ENCODE results near the gene GARS1. TPM values are rescaled to one million over a fixed set of nuclear protein-coding genes. Genes with fewer than 3 reads are reported as not detected.

GARS1 gene
- total RNA-seq, 2 experiments from 2014 or later, result 338 to 354 TPM

DNA sequence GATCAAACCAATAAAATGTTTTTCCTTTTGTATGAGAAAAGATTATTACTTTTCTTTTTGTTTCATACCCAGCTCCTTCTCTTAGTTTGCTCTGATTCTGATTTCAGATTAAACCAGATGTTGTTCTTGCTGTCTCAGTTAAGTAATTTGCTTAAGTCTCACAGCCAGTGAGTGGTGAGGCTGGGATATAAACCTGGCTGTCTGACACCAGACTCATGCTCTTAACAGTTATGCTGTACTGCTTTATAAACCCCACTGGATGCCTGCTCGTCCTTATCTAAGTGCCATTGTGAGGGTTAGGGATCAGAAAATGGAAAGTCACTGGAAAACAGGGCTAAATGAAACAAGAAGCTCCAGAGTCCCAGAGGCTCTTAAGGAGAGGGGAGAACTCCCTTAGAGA lies 24.3 kb downstream of the GARS1 start:
- no peaks in the 10 kb centered on the region for H3K9me3 Mint-ChIP-seq
- no peak overlapping the region for H3K4me3 Mint-ChIP-seq
- DNase-seq (no peak), ATAC-seq (no peak)
- intact Hi-C loops (cut with micrococcal nuclease), result no loop called here
- H3K27me3 Mint-ChIP-seq, result no peaks in the 10 kb centered on the region
- H3K36me3 Mint-ChIP-seq (ENCODE audit: low read depth), result peaks cover 68% of the 10 kb centered on the region
- peak overlapping the region; percentile 7 for H3K27ac Mint-ChIP-seq
- TF ChIP-seq, protein P1, sequence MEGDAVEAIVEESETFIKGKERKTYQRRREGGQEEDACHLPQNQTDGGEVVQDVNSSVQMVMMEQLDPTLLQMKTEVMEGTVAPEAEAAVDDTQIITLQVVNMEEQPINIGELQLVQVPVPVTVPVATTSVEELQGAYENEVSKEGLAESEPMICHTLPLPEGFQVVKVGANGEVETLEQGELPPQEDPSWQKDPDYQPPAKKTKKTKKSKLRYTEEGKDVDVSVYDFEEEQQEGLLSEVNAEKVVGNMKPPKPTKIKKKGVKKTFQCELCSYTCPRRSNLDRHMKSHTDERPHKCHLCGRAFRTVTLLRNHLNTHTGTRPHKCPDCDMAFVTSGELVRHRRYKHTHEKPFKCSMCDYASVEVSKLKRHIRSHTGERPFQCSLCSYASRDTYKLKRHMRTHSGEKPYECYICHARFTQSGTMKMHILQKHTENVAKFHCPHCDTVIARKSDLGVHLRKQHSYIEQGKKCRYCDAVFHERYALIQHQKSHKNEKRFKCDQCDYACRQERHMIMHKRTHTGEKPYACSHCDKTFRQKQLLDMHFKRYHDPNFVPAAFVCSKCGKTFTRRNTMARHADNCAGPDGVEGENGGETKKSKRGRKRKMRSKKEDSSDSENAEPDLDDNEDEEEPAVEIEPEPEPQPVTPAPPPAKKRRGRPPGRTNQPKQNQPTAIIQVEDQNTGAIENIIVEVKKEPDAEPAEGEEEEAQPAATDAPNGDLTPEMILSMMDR (IDR thresholded peaks at IDR 0.05), result no peak
- CTCF ChIA-PET, result interaction anchor here (2.6 kb wide), 1 partner anchor 121 kb away, joined by 13 read pairs; no protein-coding TSS in a partner anchor
- H3K4me1 Mint-ChIP-seq (ENCODE audit: low read depth), result peaks cover 6% of the 10 kb centered on the region
- POLR2A ChIA-PET, result interaction anchor here (1.3 to 2.0 kb wide), 4 partner anchors 10 to 17 kb away, joined by 5 to 7 read pairs (median 6); no protein-coding TSS in a partner anchor

DNA sequence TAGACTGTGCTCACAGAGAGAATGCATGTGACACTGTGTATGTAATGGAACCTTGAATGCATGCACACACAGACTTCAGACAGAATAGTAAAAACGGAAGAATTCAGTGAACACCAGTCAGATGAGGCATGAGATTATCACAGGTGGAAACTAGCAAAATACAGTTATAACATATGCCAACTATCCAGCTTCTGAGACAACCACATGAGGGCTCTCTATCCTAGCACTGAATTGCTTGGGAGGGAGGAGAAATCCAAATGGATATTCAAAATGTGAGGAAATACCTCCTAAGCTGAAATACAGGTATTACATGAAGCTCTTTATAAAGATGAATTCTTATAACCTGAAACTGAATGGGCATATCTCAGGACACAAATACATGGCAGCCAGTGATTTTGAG lies 30.6 kb downstream of the GARS1 start:
- DNase-seq, result no peak
- H3K4me1 Mint-ChIP-seq (ENCODE audit: low read depth), result peaks cover 22% of the 10 kb centered on the region
- no peak overlapping the region for H3K4me3 Mint-ChIP-seq
- intact Hi-C loops (cut with micrococcal nuclease), result no loop called here
- TF ChIP-seq, protein P1 (IDR thresholded peaks at IDR 0.05), result no peak
- POLR2A ChIA-PET, result interaction anchor here (1.0 kb wide), 1 partner anchor 10 kb away, joined by 4 read pairs; no protein-coding TSS in a partner anchor
- no peaks in the 10 kb centered on the region for H3K9me3 Mint-ChIP-seq
- peaks cover 68% of the 10 kb centered on the region for H3K36me3 Mint-ChIP-seq (ENCODE audit: low read depth)
- CTCF ChIA-PET, result no interaction called here
- ATAC-seq, result no peak
- H3K27me3 Mint-ChIP-seq, result no peaks in the 10 kb centered on the region
- H3K27ac Mint-ChIP-seq, result peak overlapping the region; percentile 89

DNA sequence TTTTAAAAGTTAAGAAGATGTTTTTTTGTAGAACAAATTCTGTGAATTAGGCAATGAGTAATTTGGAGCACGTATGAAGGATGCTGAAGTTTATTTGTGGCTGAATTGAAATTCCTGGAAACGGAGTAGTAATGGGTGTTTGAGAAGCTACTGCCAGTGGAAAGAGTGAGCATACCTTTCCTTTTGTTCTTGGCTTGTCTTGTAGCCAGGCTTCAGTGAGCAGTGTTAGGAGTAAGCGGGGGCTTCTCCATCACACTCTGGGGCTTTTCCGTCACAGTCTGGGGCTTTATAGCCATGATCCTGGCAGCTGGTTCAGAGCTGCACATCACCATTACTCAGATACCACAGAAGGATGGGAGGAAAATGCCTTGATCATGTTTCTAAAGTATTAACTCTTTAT lies 32.3 kb downstream of the GARS1 start:
- ChIA-PET CTCF (interaction anchor here (1.0 to 1.3 kb wide), 4 partner anchors 14 to 113 kb away, joined by 3 to 5 read pairs (median 3); no protein-coding TSS in a partner anchor), POLR2A (interaction anchor here (0.9 kb wide), 1 partner anchor 27 kb away, joined by 4 read pairs; no protein-coding TSS in a partner anchor)
- no peaks in the 10 kb centered on the region for H3K27me3 Mint-ChIP-seq
- TF ChIP-seq, protein P1 (IDR thresholded peaks at IDR 0.05), result no peak
- DNase-seq, result peak; percentile 46
- no peaks in the 10 kb centered on the region for H3K9me3 Mint-ChIP-seq
- H3K4me3 Mint-ChIP-seq, result no peak overlapping the region
- peak; percentile 87 for ATAC-seq
- H3K4me1 Mint-ChIP-seq (ENCODE audit: low read depth), result peaks cover 22% of the 10 kb centered on the region
- intact Hi-C loops (cut with micrococcal nuclease), result no loop called here
- peak overlapping the region; percentile 89 for H3K27ac Mint-ChIP-seq
- peaks cover 63% of the 10 kb centered on the region for H3K36me3 Mint-ChIP-seq (ENCODE audit: low read depth)

DNA sequence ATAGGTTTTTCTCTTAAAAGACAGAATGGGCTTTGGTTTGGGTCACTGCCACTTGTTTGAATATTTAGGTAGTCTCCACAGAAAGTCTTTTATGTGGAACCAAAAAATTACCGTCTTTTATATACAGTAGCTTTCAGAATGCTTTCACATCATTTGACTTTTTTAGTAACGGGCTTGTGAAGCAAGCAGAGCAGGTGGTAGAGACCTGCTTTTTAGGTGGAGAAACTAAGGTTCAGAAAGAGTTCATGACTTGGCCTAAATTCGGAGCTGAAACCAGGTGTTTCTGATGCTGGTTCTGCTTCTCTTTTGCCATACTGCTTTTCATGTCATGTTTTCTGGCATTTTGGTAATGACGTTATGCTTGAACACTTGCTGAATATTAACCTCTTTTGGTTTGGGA lies 36.3 kb downstream of the GARS1 start:
- Mint-ChIP-seq H3K27ac (no peak overlapping the region), H3K9me3 (peaks cover under 1% of the 10 kb centered on the region), H3K27me3 (no peaks in the 10 kb centered on the region), H3K4me3 (no peak overlapping the region), H3K4me1 (ENCODE audit: low read depth) (peaks cover 14% of the 10 kb centered on the region), H3K36me3 (ENCODE audit: low read depth) (peaks cover 73% of the 10 kb centered on the region)
- ChIA-PET POLR2A (interaction anchor here (1.7 kb wide), 1 partner anchor 33 kb away, joined by 4 read pairs; no protein-coding TSS in a partner anchor), CTCF (interaction anchor here (0.8 kb wide), 1 partner anchor 15 kb away, joined by 3 read pairs; no protein-coding TSS in a partner anchor)
- intact Hi-C loops (cut with micrococcal nuclease), result loop anchor here (10.0 kb wide), 1 partner anchor 104 kb away; no protein-coding TSS in a partner anchor
- TF ChIP-seq, protein P1 (IDR thresholded peaks at IDR 0.05), result no peak
- DNase-seq (no peak), ATAC-seq (no peak)

DNA sequence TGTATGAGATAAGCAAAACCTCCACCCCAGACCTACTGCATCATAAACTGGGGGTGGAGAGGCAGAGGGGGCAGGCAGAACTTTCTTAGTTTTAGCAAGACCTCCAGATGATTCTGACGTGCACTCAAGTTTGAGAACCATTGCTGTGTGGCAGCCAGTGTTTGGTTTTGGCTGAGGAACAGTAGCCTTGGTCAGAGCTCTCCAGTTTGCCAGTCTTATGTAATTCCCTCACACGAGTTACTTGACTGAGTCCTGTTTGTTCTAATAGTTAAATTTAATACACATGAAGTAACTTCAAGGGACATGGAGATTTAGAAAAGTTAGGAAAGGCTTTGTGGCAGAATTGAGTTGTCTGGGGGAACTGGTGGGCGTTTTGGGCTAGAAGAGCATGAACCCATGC lies 38.5 kb downstream of the GARS1 start:
- ATAC-seq (no peak), DNase-seq (no peak)
- TF ChIP-seq, protein P1 (IDR thresholded peaks at IDR 0.05), result no peak
- POLR2A ChIA-PET, result interaction anchor here (0.5 to 1.9 kb wide), 2 partner anchors 11 to 13 kb away, joined by 3 to 5 read pairs; no protein-coding TSS in a partner anchor
- Mint-ChIP-seq H3K27me3 (no peaks in the 10 kb centered on the region), H3K27ac (peak overlapping the region; percentile 49), H3K9me3 (peaks cover 2% of the 10 kb centered on the region), H3K4me3 (no peak overlapping the region), H3K36me3 (ENCODE audit: low read depth) (peaks cover 62% of the 10 kb centered on the region), H3K4me1 (ENCODE audit: low read depth) (no peaks in the 10 kb centered on the region)
- intact Hi-C loops (cut with micrococcal nuclease), result loop anchor here (10.0 kb wide), 1 partner anchor 102 kb away; no protein-coding TSS in a partner anchor
- CTCF ChIA-PET, result no interaction called here
